HG03196 (cell line): ENCODE measurements around the gene TMEM233.

Source experiments
- ATAC-seq: cut with Tn5 transposase; IDR thresholded peaks from one replicate; pipeline ENCODE4 v1.9.1; 2021; ENCODE audit not compliant: unreplicated experiment

Gene TMEM233

DNA sequence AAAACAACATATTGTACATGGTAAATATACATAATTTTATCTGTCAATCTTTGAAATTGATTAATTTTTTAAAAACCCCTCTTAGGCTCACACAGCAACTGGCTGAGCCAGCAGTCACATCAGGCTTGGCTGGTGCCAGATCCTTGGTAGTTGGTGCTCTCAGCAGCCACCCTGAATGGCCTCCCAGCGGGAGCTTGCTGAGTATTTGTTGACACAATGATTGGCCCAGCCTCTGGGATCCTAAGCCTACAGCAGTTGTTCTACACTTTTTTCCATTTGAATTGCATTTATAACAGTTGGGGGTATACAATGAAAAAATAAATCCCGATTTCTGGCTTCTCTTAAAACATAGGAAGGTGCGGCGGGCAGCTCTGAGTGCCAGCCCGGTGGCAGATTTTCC, 85.5 kb downstream of the TMEM233 start:
- ATAC-seq: no peak

GRCh38 chr12:119679490-119679889, 85.9 kb downstream of the TMEM233 start:
- no peak for ATAC-seq

DNA sequence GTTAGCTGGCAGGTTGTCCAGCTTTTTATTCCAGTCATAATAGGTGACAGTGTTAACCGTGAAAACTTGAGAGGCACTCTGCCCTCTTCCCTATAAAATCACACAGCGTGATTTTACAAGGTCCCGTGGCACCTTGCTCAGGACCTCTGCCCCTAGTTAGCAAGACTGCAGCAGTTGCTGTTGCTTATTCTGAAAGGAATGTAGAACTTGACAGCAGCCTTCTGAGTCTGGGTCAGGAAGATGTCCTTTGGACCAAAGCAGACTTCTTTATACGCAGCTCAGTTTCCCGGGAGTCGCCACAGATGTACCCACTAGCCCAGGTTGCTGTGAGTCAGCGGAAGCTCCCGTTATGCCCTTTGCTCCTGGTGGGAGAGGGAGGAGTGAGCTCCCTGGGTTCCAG, 87.5 kb downstream of the TMEM233 start:
- ATAC-seq: no peak

GRCh38 chr12:119681728-119682638, 88.4 kb downstream of the TMEM233 start:
- no peak for ATAC-seq

DNA sequence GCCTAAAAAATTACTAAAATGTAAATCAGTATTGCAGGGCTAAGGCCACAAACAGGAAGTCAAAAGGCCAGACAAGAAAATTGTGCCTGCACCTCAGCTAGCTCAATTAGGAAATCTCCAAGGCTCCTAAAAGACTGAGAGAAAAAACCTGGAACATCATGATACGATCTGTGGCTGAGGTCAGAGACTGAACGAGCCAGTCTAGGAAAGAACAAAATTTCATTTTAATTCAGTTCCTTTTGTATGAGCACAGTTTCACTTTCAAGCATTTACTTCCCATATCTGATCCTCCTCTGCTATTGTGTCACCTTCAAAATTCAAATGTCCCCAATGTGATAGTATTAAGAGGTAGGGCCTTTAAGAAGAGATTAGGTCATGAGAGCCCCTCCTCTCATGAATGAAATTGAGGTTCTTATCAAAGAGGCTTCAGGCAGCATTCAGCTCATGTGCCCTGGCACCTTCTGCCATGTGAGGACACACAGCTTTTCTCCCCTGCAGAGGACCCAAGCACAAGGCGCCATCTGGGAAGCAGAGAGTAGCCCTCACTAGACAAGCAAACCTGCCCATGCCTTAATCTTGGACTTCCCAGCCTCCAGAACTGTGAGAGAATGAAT, 89.2 kb downstream of the TMEM233 start:
- no peak for ATAC-seq

DNA sequence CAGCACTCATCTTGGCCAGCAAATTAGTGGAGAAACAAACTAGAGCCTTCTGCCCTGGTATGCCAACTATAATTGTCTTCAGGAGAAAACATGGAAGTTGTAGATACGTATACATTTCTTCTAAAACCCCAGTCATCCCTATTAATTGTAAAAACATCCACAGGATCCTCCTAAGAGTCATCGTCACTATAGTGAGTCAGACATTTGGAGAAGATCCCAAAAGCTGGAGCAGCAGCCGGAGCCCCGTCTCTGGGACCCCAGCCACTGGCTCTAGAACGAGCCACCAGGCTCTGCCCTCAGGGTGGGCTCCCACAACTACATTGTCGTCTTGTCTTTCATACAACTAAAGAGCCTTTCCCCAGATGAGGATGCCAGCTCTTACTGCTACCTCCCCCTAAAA, 89.8 kb downstream of the TMEM233 start:
- no peak for ATAC-seq

DNA sequence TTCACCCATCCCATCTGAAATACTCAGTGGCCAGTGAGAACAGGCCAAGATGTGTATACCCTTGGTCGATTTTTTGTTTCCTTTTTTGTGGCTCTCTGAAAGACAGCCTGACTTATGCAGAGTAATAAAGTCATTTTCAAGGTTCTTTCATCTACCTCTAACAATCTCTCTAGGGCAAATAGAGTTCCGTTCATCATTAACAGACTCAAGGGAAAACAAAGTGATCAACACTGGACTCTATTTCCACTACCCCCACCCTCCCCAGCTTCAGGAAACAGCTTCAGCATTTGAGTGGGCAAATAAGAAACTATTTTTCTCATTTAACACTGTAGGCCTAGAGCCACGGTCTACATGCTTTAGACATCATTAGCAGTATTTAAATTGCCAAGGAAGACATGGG, 90.2 kb downstream of the TMEM233 start:
- no peak for ATAC-seq

DNA sequence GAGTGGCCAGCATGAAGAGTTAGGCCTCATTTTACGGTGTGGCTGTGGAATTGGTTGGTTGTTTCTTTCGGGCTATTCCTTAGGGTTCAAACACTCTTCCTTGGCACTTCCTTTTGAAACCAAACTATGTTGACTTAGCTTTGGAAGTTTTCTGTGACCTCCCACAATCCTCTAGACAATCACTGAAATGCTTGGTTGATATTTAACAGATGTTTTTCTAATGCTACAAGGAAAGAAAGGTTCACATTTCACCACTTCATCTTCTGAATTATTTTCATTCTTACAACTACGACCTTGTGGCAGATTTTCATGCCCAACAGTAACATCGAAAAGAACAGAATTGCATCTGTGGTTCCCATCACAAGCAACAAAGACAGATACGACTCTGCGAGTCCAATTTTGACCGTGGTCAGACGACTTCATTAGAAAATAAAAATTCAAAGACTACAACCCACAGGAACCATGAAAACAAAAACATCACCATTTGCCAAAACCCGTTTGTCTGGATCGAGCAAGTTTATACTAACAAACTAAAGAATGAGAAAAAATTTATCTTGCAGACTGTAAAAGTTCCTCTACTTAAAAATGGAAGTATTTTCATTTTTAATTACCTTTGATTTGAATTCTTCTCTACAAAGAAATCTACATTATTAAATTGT, 91.3 kb downstream of the TMEM233 start:
- no peak for ATAC-seq

DNA sequence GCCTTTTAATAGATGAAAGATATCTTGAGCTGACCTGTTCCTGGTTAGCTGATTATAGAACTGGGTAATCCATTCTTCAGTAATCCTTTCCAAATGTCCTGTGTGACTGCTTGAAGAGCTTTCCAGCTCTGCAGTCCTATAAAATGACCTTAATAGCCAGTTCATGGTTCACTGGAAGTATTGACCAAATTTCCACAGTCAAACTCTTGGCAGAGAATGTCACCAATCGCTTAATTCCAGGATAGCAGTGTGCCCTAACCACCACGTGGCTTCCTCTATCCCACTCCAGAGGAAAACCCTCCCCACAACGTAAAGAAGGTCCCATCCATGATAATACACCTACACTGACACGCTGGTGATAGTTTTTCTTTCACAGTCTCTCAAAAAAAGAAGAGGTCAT, 91.8 kb downstream of the TMEM233 start:
- no peak for ATAC-seq

DNA sequence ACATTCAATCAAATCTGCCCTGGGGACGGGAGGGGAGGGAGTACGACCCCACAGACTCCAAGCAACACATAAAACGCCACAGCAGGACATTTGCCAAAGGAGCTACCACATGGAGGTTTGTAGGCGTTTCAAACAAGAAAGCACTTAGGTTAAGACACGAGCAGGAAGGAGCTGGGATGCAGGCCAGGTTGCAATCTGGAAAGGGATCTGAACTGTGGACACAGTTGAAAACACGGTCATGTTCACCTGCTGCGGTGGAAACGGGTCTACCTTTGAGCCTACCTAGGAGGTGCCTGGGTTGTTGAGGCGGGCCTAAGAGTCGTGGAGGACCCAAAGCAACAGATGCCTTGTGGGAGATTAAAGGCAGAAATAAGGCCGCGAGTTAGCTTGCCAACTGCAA, 92.8 kb downstream of the TMEM233 start:
- ATAC-seq: no peak

DNA sequence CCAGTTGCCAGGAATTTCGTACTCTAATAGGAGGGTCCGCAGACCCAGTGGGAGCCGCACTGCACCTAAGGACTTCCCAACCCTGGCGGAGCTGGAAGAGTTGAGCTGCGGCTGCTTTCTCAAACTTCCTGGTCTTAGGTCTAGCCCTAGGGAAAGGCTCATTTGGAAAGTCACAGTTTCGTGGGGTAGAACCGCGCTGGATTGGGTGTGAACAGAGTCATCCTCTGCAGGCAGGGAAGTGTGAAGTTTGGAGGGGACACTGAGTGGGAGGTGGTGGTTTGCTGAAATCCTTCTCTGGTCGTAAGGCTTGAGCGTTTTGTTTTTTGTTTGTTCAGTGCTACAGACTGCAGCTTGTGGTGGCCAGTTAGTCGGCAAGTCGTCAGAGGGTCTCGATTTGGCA, 93.2 kb downstream of the TMEM233 start:
- no peak for ATAC-seq

- ATAC-seq: no peak
These were observed 93.8 kb downstream of the TMEM233 start for GRCh38 chr12:119687406-119687805.

GRCh38 chr12:119687879-119688278, 94.3 kb downstream of the TMEM233 start:
- no peak for ATAC-seq

DNA sequence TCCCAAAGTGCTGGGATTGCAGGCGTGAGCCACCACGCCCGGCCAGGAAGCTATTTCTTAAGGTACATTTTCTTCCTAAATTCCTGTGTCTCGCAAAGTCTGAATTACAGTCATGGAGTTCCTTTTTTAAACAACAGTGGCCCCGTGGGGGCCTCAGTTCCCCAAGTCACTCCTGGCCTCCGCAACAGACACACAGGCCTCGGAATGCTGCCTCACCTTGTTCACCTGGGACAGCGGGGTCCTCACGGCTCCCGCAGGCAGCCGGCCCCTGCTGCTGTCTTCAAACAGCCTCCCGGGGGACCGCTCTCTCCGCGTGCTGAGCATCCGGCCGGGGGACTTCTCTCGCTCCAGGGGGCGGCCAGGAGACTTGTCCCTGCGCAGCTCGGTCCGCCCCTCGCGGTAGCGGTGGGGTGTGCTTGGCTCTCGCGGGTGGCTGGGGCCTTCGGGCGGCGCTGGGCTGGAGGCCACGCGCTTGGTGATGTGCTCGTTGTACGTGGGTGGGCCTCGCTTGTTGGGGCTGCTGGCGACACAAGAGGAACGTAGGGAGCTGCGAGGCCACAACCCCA, 96.4 kb downstream of the TMEM233 start:
- no peak for ATAC-seq

- ATAC-seq: no peak
These were observed 97.7 kb downstream of the TMEM233 start for GRCh38 chr12:119691202-119691810.

- ATAC-seq: no peak
These were observed 98.8 kb downstream of the TMEM233 start for GRCh38 chr12:119692410-119692809.
